ENCODE results near the gene KRT3.
A peak's percentile ranks its signal among the peaks of the same experiment; 100 is the strongest.

KRT3 gene

DNA sequence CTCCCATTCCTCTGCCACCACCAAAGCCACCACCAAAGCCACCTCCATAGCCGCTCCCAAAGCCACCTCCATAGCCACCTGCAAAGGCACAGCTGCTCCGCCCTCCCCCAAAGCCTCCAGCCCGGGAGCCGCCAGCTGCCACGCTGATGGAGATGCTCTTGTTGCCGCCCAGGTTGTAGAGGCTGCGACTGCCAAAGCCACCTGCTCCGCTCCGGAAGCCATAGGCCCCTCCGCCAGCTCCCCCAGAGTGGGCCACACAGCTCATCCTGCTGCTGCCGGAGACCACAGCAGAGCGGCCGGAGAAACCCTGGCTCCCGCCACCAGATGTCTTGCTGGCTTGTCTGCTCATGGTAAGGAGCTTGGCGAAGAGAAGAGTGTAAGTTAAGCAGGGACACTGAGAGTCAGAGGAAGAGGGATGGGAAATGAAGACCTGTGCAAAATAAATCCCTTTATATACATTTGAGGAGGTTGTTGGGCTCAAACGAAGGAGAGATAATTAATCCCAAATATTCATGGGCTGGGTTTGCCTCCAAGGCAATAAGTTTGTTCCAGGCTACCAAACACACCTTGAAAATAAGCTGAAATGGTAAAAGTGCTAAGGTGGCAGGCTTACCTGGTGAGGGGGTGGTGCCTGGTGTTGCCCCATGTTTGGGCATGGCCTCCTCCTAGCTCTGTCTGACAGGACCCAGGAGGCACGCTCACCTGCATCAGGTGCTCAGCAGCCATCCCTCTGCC lies at the start of gene KRT3:
TSS of gene KRT3 (minus strand) at position 424 of the 735 bp plus-strand sequence. CDS start at position 349, 75 bp downstream.
- no peak for DNase-seq (ENCODE audit: low read depth in 2 of 2)

DNA sequence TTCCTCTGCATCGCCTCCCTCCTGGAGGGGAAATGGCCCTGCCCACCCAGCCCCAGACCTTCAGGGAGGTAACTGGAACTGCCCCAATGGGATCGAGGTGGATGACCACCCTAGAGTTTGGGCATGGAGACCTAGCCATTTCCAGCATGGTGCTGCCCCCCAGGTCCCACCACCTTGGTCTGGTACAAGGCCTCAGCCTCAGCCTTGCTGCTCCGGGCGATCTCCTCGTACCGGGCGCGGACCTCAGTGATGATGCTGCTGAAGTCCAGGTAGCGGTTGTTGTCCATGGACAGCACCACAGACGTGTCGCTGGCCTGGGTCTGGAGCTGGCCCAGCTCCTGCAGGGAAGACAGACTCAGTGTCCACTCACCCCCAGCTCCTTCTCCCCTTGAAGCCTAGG lies 48.5 kb upstream of the KRT3 start:
- no peak for DNase-seq (ENCODE audit: low read depth in 2 of 2)

DNA sequence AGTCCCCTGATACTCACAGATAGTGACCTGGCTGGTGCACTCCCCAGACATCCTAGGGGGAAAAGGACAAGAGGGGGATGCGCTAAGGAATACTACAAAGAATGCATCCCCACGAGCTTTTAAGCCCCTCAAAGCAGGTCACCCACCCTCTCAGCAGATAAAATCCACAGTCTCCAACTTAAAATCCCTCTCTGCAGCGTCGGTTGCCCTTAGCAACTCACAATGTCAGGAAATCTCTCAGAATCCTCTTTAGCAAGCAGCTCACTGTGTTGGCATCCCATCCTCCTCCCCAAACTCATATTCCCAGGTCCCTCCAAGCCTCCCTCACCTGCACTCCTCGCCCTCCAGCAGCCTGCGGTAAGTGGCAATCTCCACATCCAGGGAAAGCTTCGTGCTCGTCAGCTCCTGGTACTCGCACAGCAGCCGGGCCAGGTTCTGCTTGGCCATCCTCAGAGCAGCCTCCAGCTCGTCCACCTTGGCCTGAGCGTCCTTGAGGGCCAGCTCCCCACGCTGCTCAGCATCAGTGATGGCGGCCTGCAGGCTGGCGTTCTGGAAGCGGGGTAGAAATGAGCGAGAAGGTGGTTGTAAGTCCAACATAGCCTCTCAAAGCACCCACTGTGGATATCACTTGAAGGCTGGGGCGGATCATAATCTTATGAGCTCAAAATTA lies 43.7 kb upstream of the KRT3 start:
- DNase-seq (ENCODE audit: low read depth in 2 of 2): no peak

DNA sequence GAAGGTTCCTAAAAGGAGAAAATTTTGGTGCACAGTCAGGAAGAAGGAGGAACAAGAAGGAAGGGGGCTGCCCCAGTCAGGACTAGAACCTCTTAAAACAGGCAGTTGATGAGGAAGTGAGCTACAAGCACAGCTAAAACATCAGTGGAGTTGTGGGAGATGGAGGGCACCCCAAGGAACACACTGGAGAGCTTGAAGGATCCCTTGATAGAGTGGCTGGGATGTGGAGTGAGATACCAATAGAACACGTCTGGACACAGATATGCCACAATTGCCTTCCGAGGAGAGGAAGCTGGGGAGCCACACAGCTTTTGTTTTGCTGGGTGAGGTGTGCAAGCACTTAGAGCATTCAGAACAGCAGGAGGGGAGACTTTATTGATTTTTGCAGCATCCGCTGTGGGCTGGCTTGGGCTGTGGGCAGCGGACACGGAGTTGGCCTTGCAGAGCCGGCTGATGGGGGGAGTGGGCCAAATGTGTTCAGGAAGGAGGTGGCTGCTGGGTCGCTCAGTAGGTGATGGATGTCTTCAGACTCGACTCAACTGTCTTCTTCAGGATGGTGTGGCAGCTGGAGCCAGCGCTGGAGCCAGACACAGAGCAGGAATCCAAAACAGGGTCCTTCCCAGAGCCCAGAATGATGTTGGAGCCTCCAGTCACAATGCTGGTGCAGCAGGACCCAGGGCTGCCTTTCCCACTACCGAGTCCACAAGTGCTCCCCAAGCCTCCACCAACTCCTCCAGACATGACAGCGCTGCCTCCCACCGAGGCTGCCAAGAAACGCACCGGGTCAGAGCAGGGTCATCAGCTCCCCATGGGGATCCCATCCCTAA lies 42.9 kb upstream of the KRT3 start:
- DNase-seq (ENCODE audit: low read depth in 2 of 2): no peak

DNA sequence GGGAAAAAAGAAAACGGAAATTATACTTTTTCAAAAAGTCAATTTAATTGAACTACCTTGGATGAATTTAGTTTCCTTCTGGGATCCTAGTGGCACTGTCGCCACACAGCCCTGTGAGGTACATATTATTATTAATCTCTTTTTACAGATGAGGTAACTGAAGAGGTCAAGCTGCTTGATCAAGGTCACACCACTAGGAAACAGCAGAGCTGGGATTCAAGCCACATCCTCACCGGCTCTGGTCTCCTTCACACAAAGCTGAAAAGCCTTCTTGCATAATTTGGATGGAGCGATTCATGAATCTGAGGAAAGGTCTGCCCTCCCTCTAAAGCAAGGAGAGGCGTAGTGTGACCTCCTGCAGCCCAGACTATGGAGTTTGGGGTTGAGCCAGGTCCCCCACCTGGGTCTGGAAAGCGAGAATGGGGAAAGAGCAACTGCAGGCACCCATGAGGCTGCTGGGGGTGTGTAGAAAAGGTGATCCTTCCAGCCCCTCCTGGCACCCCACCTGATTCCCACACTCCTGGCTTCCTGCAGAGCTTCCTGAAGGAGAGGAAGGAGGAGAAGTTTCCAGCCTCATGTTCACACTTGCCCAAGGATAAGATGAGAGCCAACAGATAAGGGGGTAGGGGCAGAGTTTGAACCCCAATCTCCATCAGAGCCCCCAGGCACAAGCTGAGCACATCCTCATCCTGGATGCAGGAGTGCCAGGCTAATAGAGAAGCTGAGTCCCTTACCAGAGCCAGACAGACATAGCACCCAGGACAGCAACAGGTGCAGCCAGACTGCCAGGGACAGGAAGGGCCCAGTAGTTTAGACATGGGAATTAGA lies 42.1 kb upstream of the KRT3 start:
- no peak for DNase-seq (ENCODE audit: low read depth in 2 of 2)

DNA sequence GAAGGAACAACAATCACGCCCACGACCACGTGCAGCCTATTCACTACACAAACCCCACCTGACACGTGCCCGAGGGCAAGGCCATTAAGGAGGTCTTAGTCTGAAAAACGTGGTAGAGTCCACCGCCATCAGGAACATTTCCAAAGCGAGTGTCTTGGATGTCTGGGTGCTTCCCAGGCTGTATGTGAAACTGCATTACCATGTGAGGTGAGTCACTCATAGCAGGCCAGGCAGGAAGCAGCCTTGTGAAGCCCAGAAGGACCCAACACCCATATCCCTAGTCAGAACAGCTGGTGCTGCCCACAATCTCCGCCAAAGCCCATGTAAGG lies 41.5 kb upstream of the KRT3 start:
- DNase-seq (ENCODE audit: low read depth in 2 of 2): no peak

DNA sequence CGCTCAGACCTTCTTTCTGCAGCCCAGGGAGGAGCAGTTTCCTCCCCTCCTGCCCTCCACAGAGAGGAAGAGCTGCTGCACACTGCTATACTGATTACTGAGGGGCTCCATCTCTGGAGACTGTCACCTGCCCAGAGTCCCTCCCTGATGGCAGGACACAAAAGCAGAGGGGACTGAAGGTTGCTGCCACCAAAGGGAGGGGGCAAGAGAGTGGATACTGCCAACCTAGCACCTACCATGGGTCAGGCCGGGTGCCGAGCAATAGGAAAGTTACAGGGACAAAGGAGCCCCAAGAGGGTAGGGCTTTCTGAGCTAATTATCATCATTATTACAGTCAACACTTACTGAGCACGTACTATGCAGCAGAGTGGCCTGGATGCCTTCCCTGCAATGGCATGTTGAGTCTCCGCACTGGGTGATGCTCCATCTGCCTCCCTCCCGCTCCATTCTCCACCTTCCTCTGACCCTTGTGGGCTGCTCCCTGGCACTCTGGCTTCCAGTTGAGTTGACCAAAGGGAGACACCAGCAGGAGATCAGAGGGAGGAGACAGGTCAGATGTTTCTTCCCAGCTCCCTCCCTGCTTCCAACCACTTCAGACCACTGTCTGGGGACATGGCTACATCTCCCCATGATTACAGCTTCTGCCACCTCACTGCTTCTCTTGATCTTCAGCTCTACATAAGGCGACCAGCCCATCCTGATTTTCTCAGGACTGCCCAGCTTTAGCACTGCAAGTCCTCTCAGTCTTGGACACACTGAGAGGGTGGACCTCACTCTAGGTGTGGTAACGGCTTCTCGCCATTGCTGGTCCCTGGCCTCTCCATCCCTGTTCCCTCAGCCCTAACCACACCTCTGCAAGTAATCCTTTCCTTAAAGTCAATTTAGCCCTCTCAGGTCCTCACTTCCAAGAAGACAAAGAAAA lies 40.8 kb upstream of the KRT3 start:
- no peak for DNase-seq (ENCODE audit: low read depth in 2 of 2)

DNA sequence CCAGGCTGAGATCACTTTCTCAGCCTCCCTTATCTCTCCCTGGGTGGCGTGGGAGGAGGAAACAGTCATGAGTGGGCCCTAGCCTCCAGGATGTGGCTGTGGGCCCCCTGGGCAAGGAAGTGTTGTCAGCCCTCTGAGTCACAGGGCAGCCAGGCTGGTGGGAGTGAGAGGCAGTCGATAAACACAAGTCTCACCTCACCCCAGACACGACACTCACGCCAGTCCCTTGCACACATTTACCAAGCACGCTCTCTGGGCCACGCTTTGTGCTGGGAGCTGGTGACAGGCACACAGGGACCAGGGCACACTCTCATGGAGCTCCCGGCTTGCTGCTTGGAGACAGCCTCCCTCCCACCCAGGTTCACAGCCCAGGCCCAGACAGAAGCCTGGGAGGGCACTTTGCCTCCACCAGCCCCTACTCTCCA lies 40.1 kb upstream of the KRT3 start:
- peak; percentile 33 to 41 for DNase-seq (ENCODE audit: low read depth in 2 of 2)

DNA sequence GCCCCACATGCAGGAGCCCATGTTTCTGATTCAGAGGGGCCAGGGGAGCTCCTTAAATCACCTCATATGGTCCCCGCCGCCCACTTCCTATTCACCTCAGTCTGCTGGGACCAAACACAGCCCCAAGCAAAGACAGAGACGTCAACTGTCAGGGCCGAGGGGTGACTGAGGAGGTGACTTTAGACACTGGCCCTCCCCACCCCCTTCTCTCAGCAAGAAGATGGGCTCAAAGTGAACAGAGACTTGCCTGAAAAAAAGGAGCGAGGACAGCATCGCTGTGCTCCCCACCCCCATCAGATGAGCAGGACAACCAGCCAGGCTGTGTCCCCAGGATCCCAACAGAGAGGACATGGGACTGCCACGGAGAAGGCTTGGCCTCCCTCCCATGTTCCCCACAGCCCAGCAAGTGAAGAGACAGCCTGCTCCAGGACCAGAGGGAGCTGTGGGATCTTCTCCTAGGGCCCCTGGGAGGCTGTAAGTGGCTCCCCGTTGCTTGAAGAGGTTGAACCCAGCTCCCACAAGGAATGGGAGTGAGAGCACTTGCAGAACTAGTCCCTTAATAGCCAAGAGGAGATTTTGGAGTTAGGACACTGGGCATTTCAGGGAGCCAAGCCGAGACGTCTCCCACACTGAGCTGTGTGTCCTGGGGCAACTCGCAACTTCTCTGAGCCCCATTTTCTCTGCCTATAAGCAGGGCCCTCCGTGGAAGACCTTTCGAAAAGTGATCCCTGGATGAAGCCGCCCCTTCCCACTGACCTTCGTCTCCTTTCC lies 39.5 kb upstream of the KRT3 start:
- no peak for DNase-seq (ENCODE audit: low read depth in 2 of 2)

DNA sequence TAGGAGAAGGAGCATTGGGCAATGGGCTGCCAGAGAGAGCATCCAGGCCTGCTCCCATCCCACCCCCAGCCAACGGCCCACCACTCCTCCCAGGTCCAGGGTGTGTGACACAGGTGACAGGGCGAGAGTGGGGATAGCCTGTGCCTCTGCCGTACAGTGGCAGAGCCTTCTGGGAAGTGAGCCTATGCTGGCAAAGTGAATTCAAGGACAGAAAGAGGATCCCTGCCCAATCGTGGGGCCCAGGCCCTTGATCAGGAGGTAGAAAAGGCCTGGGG lies 38.7 kb upstream of the KRT3 start:
- DNase-seq (ENCODE audit: low read depth in 2 of 2): no peak

DNA sequence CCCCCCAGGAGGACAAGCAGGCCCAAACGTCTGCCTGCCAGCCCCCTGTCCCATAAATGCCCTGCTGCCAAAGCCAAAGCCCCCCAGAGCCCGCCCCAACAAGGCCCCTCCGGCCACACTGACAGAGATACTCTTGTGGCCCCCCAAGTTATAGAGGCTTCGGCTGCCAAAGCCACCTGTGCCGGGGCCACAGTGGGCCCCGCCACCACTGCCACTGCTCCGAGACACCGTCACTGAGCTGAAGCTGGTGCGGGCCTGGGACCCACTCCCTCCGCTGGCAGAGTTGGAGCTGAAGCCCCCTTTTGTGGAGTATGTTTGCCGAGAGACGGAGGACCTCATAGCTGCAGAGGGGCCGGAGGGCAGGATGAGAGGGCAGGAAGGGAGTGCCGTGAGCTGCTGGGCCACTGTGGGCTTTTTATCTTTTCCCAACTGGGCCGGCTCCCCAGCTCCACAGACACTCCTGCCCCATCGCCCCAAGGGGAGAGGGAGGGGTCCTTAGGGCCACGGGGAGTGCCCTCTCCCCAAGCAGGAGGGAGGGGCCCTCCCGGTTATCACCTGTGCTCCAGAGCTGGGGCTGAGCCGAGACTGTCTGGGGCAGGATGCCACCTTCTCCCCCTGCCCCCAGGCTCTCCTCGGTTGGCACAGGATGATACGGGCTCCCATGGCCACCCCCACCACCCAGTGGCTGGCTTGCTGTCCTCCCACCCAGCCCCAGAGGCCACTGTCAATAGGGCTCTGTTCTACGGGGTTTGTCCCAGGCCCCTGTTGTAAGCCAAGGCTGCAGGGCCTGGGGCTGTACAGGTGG lies 38.2 kb upstream of the KRT3 start, which contains the start of gene KRT79:
TSS of gene KRT79 (minus strand) at position 390 of the 805 bp plus-strand sequence. CDS start at position 339, 51 bp downstream.
- no peak for DNase-seq (ENCODE audit: low read depth in 2 of 2)

DNA sequence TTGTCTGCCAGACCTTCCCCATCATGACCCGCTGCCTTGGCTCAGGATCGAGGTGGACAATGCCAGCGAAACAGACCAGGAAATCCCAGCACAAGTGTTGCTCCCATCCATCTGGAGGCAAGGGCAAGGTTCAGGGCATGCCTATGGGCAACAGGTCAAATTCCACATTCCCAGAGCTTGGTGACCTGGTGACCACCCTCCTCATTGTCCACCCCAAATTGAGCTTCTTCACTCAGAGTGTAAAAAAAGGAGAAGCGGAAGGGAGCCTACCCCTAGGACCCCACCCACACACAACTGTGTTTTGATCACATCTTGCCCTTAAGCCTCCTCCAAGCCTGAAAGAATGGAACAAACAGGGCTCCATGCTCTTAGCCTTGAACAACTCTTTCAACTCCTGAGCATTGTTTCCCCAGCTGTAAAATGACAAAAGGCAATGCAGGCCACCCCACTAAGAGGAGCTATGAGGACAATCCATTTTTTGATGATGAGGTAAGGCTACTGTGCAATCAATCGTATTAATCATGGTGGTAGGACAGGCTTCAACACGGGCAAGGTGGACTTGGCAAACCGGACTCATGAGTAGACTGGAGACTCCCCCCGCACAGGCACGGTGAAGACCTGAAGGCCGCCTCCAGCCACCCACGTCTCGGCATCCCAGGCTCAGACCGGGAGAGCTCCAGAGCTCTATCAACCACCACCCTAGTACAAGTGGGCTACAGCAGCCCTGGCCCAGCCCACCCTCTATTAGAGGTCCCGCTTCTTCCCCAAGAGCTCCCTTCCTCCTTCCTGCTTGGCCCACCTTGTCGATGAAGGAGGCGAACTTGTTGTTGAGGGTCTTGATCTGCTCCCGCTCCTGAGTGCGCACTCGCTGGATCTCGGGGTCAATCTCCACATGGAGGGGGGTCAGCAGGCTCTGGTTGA lies 37.3 kb upstream of the KRT3 start:
- no peak for DNase-seq (ENCODE audit: low read depth in 2 of 2)

DNA sequence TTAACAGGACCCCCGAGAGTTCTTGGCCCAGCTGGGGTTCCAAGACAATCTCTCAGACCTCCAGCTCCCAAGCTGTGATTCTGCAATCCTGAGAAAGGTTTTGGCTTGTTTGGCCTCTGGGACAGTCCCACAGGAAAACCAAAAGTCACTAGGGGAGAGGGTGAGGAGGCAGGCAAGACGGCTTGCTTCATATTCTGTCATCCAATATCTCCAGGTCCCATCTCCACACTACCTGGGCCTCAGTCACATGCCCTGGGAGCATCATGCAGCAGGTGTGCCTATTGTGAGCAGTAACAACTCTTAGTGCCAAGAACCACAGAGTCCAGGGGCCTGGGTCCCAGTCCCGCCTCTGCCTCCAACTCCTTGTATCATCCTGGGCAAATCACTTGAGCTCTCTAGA lies 36.5 kb upstream of the KRT3 start:
- no peak for DNase-seq (ENCODE audit: low read depth in 2 of 2)

DNA sequence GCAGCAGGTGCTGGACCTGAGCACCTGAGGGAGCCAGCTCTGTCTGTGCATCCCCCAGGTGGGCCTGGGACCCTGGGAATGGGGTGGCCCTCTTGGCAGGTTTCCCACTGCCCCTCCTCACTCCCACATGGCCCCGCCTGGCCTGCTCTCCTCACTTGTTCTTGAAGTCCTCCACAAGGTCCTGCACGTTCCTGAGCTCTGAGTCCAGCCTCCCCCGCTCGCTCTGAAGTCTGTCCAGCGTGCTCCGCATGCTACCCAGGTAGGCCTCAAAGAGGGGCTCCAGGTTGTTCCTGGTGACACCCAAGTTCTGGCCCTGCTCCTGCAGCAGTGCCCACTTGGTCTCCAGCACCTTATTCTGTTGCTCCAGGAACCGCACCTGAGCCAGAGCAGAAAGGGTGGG lies 35.3 kb upstream of the KRT3 start:
- DNase-seq (ENCODE audit: low read depth in 2 of 2): no peak

DNA sequence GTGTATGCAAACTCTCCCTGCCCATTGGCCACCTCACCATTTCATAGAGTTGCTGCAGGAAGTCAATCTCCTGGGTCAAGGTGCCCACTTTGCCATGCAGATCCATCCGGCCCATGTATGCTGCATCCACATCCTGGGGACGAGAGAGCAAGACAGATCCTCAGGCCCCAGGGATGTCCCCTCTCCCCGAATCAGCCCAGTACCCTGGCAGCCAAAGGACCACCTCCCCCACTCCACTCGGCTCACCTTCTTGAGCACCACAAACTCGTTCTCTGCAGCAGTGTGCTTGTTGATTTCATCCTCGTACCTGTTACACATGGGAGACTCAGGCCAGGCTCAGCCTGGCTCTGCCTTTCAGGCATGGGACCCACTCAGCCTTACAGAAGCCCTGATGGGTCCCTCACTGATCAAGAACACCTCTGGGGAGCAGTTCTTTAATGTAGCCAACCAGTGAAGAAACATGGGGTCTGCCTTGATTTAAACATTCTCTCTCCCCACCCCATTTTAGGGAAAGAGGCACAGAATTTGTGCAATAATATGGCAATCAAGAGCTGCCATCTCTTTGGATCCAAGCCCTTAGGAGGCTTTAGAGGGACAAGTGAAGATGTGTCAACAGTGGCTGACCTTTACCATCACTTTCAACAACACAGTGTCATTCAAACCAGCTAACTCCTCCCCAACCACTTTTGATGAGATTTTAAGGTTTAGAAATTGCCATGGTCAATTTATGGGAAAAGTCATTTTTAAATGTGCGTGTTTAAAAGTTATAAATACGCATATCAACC lies 34.3 kb upstream of the KRT3 start:
- DNase-seq (ENCODE audit: low read depth in 2 of 2): no peak

DNA sequence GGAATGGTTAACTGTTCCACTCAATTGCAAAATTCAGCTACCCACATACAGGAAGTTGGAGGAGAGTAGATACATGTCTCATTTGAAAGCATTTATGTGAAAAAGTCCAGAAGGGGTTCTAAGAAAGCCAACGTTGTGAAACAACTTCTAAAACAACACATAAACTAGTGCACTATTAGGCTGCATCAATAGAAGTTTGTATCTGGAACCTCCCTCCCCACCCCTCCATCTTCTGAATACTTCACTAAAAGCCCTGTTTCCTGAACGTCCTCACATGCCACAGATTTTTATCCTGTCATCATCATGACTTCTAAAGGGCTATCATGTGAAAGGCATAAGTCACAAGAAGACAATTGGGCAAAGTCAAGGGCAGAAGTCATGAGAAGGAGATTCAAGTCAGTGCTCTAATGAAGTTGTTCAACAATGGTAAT lies 32.7 kb upstream of the KRT3 start:
- no peak for DNase-seq (ENCODE audit: low read depth in 2 of 2)

DNA sequence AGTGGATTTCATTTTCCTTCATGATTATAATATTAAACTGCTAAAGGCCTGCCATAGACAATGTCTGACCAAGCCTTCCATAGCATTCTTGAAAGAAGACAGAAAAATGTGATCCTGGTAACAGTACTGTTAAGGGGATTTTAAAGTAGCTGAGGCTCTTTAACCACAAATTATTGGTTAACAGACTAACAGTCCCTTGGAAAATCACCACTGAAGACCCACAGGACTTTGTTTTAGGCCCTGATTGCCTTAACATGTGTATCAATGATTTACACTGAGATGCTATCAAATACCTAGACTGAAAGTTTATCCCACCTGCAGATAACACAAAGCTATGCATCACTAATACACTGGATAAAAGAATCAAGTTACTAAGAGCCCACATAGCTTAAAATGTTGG lies 32.2 kb upstream of the KRT3 start:
- no peak for DNase-seq (ENCODE audit: low read depth in 2 of 2)
